ENCODE data around the gene MTFR1L.

- TF ChIP-seq TEAD4 (CRISPR knock-in tag; IDR thresholded peaks at IDR 0.05) (no peak), IRF2 (CRISPR knock-in tag; IDR thresholded peaks at IDR 0.05; ENCODE audit: borderline replicate concordance, low read depth) (no peak)
- TF ChIP-seq, protein P1, sequence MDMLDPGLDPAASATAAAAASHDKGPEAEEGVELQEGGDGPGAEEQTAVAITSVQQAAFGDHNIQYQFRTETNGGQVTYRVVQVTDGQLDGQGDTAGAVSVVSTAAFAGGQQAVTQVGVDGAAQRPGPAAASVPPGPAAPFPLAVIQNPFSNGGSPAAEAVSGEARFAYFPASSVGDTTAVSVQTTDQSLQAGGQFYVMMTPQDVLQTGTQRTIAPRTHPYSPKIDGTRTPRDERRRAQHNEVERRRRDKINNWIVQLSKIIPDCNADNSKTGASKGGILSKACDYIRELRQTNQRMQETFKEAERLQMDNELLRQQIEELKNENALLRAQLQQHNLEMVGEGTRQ (CRISPR knock-in tag; IDR thresholded peaks at IDR 0.05): no peak
- TF ChIP-seq, protein P2, sequence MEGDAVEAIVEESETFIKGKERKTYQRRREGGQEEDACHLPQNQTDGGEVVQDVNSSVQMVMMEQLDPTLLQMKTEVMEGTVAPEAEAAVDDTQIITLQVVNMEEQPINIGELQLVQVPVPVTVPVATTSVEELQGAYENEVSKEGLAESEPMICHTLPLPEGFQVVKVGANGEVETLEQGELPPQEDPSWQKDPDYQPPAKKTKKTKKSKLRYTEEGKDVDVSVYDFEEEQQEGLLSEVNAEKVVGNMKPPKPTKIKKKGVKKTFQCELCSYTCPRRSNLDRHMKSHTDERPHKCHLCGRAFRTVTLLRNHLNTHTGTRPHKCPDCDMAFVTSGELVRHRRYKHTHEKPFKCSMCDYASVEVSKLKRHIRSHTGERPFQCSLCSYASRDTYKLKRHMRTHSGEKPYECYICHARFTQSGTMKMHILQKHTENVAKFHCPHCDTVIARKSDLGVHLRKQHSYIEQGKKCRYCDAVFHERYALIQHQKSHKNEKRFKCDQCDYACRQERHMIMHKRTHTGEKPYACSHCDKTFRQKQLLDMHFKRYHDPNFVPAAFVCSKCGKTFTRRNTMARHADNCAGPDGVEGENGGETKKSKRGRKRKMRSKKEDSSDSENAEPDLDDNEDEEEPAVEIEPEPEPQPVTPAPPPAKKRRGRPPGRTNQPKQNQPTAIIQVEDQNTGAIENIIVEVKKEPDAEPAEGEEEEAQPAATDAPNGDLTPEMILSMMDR (IDR thresholded peaks at IDR 0.05): no peak
Observed at GRCh38 chr1:25779894-25780293, 39.9 kb upstream of the MTFR1L start.
